Measurements from ENCODE around the gene SETDB2. TPM values are rescaled to one million over a fixed set of nuclear protein-coding genes. Genes with fewer than 3 reads are reported as not detected.

The SETDB2 gene
- total RNA-seq, 8 experiments from 2014 or later: 4.2 to 9.5 (median 7.6) TPM

- WGBS, 10 experiments: 80 to 100% (median 94%) methylated on average over 1 to 4 of the region's 5 CpGs; no CpG with 5 or more reads in 1 of the 10 experiments
- in situ Hi-C loops (cut with MboI; ENCODE audit: low pct_unique_long_range_greater_than_20kb in 2 of 9, low sequenced_read_pairs in 9 of 9, unreplicated experiment in 9 of 9): no loop called here
- Histone ChIP-seq H3K27ac (no peak overlapping the region), H3K4me3 (no peak overlapping the region), H3K4me1 (replicated peaks in 1 of 2) (no peaks in the 10 kb centered on the region)
- ATAC-seq (replicated peaks in 6 of 8): no peak
Observed at GRCh38 chr13:49497272-49497671, 53.2 kb downstream of the SETDB2 start.

GRCh38 chr13:49498206-49498605, 54.1 kb downstream of the SETDB2 start:
- no peaks in the 10 kb centered on the region for H3K4me1 ChIP-seq (replicated peaks in 1 of 2)
- 73 to 100% (median 98%) methylated on average over 1 to 4 of the region's 4 CpGs for WGBS, 10 experiments
- H3K4me3 ChIP-seq: no peak overlapping the region
- ATAC-seq (replicated peaks in 6 of 8): no peak
- in situ Hi-C loops (cut with MboI; ENCODE audit: low pct_unique_long_range_greater_than_20kb in 2 of 9, low sequenced_read_pairs in 9 of 9, unreplicated experiment in 9 of 9): no loop called here
- no peak overlapping the region for H3K27ac ChIP-seq

- WGBS, 10 experiments: 25 to 100% (median 77%) methylated on average over 1 to 6 of the region's 6 CpGs; no CpG with 5 or more reads in 1 of the 10 experiments
- Histone ChIP-seq H3K4me1 (replicated peaks in 1 of 2) (no peaks in the 10 kb centered on the region), H3K4me3 (no peak overlapping the region), H3K27ac (no peak overlapping the region)
- in situ Hi-C loops (cut with MboI; ENCODE audit: low pct_unique_long_range_greater_than_20kb in 2 of 9, low sequenced_read_pairs in 9 of 9, unreplicated experiment in 9 of 9): no loop called here
- no peak for ATAC-seq (replicated peaks in 6 of 8)
Observed at GRCh38 chr13:49499889-49500660, 56.0 kb downstream of the SETDB2 start.

GRCh38 chr13:49502954-49503353, 58.9 kb downstream of the SETDB2 start:
- no peak overlapping the region for H3K4me3 ChIP-seq
- 0 to 100% (median 73%) methylated on average over 1 to 6 of the region's 9 CpGs; no CpG with 5 or more reads in 2 of the 10 experiments for WGBS, 10 experiments
- no peak for ATAC-seq (replicated peaks in 6 of 8)
- H3K4me1 ChIP-seq (replicated peaks in 1 of 2): no peaks in the 10 kb centered on the region
- no peak overlapping the region for H3K27ac ChIP-seq
- in situ Hi-C loops (cut with MboI; ENCODE audit: low pct_unique_long_range_greater_than_20kb in 2 of 9, low sequenced_read_pairs in 9 of 9, unreplicated experiment in 9 of 9): no loop called here

- Histone ChIP-seq H3K4me1 (replicated peaks in 1 of 2) (no peaks in the 10 kb centered on the region), H3K27ac (no peak overlapping the region), H3K4me3 (no peak overlapping the region)
- 20 to 100% (median 92%) methylated on average over 1 to 3 of the region's 3 CpGs; no CpG with 5 or more reads in 3 of the 10 experiments for WGBS, 10 experiments
- in situ Hi-C loops (cut with MboI; ENCODE audit: low pct_unique_long_range_greater_than_20kb in 2 of 9, low sequenced_read_pairs in 9 of 9, unreplicated experiment in 9 of 9): no loop called here
- no peak for ATAC-seq (replicated peaks in 6 of 8)
Observed at GRCh38 chr13:49503951-49504350, 59.9 kb downstream of the SETDB2 start.

GRCh38 chr13:49512578-49512977, 68.5 kb downstream of the SETDB2 start:
- in situ Hi-C loops (cut with MboI; ENCODE audit: low pct_unique_long_range_greater_than_20kb in 2 of 9, low sequenced_read_pairs in 9 of 9, unreplicated experiment in 9 of 9): no loop called here
- Histone ChIP-seq H3K4me3 (no peak overlapping the region), H3K27ac (no peak overlapping the region), H3K4me1 (replicated peaks in 1 of 2) (no peaks in the 10 kb centered on the region)
- no peak for ATAC-seq (replicated peaks in 6 of 8)
- WGBS, 10 experiments: 29 to 92% (median 68%) methylated on average over 1 to 2 of the region's 2 CpGs; no CpG with 5 or more reads in 4 of the 10 experiments

GRCh38 chr13:49516467-49516866, 72.4 kb downstream of the SETDB2 start:
- 64 to 100% (median 91%) methylated on average over 1 to 5 of the region's 5 CpGs for whole genome bisulfite sequencing, 10 experiments
- H3K4me1 ChIP-seq (replicated peaks in 1 of 2): no peaks in the 10 kb centered on the region

GRCh38 chr13:49517461-49517860, 73.4 kb downstream of the SETDB2 start:
- no peak overlapping the region for H3K27ac ChIP-seq
- 42 to 96% (median 74%) methylated on average over 2 to 6 of the region's 6 CpGs; no CpG with 5 or more reads in 2 of the 10 experiments for WGBS, 10 experiments
- no peaks in the 10 kb centered on the region for H3K4me1 ChIP-seq (replicated peaks in 1 of 2)
- ATAC-seq (replicated peaks in 6 of 8): no peak
- no peak overlapping the region for H3K4me3 ChIP-seq
- in situ Hi-C loops (cut with MboI; ENCODE audit: low pct_unique_long_range_greater_than_20kb in 2 of 9, low sequenced_read_pairs in 9 of 9, unreplicated experiment in 9 of 9): no loop called here

More at GRCh38 chr13:49516467-49516866, 72.4 kb downstream of the SETDB2 start:
- H3K4me3 ChIP-seq: no peak overlapping the region
- in situ Hi-C loops (cut with MboI; ENCODE audit: low pct_unique_long_range_greater_than_20kb in 2 of 9, low sequenced_read_pairs in 9 of 9, unreplicated experiment in 9 of 9): no loop called here
- ATAC-seq (replicated peaks in 6 of 8): no peak
- H3K27ac ChIP-seq: no peak overlapping the region

- WGBS, 10 experiments: 70 to 100% (median 89%) methylated on average over 1 to 4 of the region's 4 CpGs; no CpG with 5 or more reads in 5 of the 10 experiments
- no peak for ATAC-seq (replicated peaks in 6 of 8)
- no peak overlapping the region for H3K27ac ChIP-seq
- in situ Hi-C loops (cut with MboI; ENCODE audit: low pct_unique_long_range_greater_than_20kb in 2 of 9, low sequenced_read_pairs in 9 of 9, unreplicated experiment in 9 of 9): no loop called here
- no peak overlapping the region for H3K4me3 ChIP-seq
- no peaks in the 10 kb centered on the region for H3K4me1 ChIP-seq (replicated peaks in 1 of 2)
Observed at GRCh38 chr13:49521224-49521623, 77.2 kb downstream of the SETDB2 start.

- no peak overlapping the region for H3K27ac ChIP-seq
- no peak for ATAC-seq (replicated peaks in 6 of 8)
- H3K4me3 ChIP-seq: no peak overlapping the region
- in situ Hi-C loops (cut with MboI; ENCODE audit: low pct_unique_long_range_greater_than_20kb in 2 of 9, low sequenced_read_pairs in 9 of 9, unreplicated experiment in 9 of 9): no loop called here
- no peaks in the 10 kb centered on the region for H3K4me1 ChIP-seq (replicated peaks in 1 of 2)
- whole genome bisulfite sequencing, 10 experiments: 94 to 100% (median 99%) methylated on average over 1 to 5 of the region's 5 CpGs; no CpG with 5 or more reads in 2 of the 10 experiments
Observed at GRCh38 chr13:49524740-49525501, 80.8 kb downstream of the SETDB2 start.

GRCh38 chr13:49527123-49527522, 83.0 kb downstream of the SETDB2 start:
- in situ Hi-C loops (cut with MboI; ENCODE audit: low pct_unique_long_range_greater_than_20kb in 2 of 9, low sequenced_read_pairs in 9 of 9, unreplicated experiment in 9 of 9): no loop called here
- Histone ChIP-seq H3K27ac (no peak overlapping the region), H3K4me1 (replicated peaks in 1 of 2) (no peaks in the 10 kb centered on the region), H3K4me3 (no peak overlapping the region)
- WGBS, 10 experiments: 0 to 100% (median 73%) methylated on average over 1 to 2 of the region's 2 CpGs; no CpG with 5 or more reads in 3 of the 10 experiments
- ATAC-seq (replicated peaks in 6 of 8): no peak

- in situ Hi-C loops (cut with MboI; ENCODE audit: low pct_unique_long_range_greater_than_20kb in 2 of 9, low sequenced_read_pairs in 9 of 9, unreplicated experiment in 9 of 9): no loop called here
- ATAC-seq (replicated peaks in 6 of 8): no peak
- WGBS, 10 experiments: 33 to 100% (median 93%) methylated on average over 1 of the region's 1 CpG; no CpG with 5 or more reads in 2 of the 10 experiments
- Histone ChIP-seq H3K4me3 (no peak overlapping the region), H3K27ac (no peak overlapping the region), H3K4me1 (replicated peaks in 1 of 2) (no peaks in the 10 kb centered on the region)
Observed at GRCh38 chr13:49528161-49528560, 84.1 kb downstream of the SETDB2 start.

- WGBS, 10 experiments: 82 to 100% (median 97%) methylated on average over 1 to 7 of the region's 7 CpGs; no CpG with 5 or more reads in 2 of the 10 experiments
- no peak overlapping the region for H3K4me3 ChIP-seq
- H3K4me1 ChIP-seq (replicated peaks in 1 of 2): no peaks in the 10 kb centered on the region
- no peak for ATAC-seq (replicated peaks in 6 of 8)
- no peak overlapping the region for H3K27ac ChIP-seq
- in situ Hi-C loops (cut with MboI; ENCODE audit: low pct_unique_long_range_greater_than_20kb in 2 of 9, low sequenced_read_pairs in 9 of 9, unreplicated experiment in 9 of 9): no loop called here
Observed at GRCh38 chr13:49530457-49530856, 86.4 kb downstream of the SETDB2 start.

All from motor neuron (in vitro differentiated cells).